ENCODE measurements around the gene SIGMAR1. TPM values are rescaled to one million over a fixed set of nuclear protein-coding genes. Genes with fewer than 3 reads are reported as not detected.

SIGMAR1 gene
- total and polyA plus RNA-seq, 2 of the 4 experiments (the other 2 are of a cell fraction): 44.6 to 88.9 TPM

DNA sequence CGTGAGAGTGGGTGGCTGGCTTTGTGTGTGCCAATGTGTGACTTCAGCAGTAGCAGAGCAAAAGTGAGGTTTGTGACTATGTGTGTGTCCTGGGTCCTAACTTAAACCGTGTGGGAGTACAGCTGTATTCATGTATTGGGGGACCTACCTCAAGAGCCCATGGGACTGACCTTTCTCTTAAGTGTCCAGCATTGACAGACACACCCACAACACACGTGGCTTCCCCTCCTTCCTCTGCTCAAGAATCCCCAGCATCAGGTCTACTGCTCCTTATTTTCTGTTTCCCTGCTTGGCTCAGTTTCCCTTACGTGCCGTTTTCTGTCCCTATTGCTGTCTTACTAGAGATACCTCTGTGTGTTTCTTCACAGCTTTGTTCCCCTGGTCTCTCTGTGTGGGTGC is 15.0 kb upstream of the SIGMAR1 start:
- intact Hi-C loops (cut with micrococcal nuclease): no loop called here
- H3K9me1 ChIP-seq (ENCODE audit: insufficient read depth, low read length): peaks cover 30% of the 10 kb centered on the region
- CTCF ChIA-PET: interaction anchor here (1.0 to 1.9 kb wide), 2 partner anchors 12 to 50 kb away, joined by 3 to 6 read pairs; no protein-coding TSS in a partner anchor
- peak overlapping the region; percentile 88 for H2AFZ ChIP-seq (replicated peaks; ENCODE audit: low read length, poor library complexity)
- WGBS, 2 experiments (ENCODE audit: extremely low coverage in 2 of 2, insufficient read length in 1 of 2): 38% methylated on average over 2 of the region's 5 CpGs; no CpG with 5 or more reads in 1 of the 2 experiments
- H3K4me1 ChIP-seq (ENCODE audit: control insufficient read depth, insufficient read depth, low read length): peaks cover 38% of the 10 kb centered on the region
- peak overlapping the region; percentile 75 for H3K4me3 ChIP-seq (ENCODE audit: insufficient read depth, low read depth, low read length)
- BruUV-seq (replicated peaks): no TSS peak
- peak overlapping the region; percentile 71 for H3K9ac ChIP-seq (ENCODE audit: low read depth, low read length)
- H3K36me3 ChIP-seq (ENCODE audit: control insufficient read depth, insufficient read depth, low read length): peaks cover 16% of the 10 kb centered on the region
- no peak overlapping the region for H2BK5ac ChIP-seq (ENCODE audit: low read depth, low read length, poor library complexity, severe bottlenecking)
- dilution Hi-C loops (cut with HindIII; ENCODE audit: low sequenced_read_pairs, unreplicated experiment): no loop called here
- peak overlapping the region; percentile 90; the same call in 1 of the 2 replicates for H4K5ac ChIP-seq (ENCODE audit: low read depth, low read length)
- peak overlapping the region; percentile 97 for H2AK5ac ChIP-seq (ENCODE audit: low read depth, low read length)
- peak overlapping the region; percentile 53; the same call in 1 of the 2 replicates for H4K91ac ChIP-seq (ENCODE audit: insufficient read depth, low read depth, low read length)
- TF ChIP-seq NFE2L2 (IDR thresholded peaks at IDR 0.05; ENCODE audit: low read depth, low read length) (no peak), POLR2A (IDR thresholded peaks at IDR 0.05; ENCODE audit: low read depth, low read length) (no peak), SMC3 (IDR thresholded peaks at IDR 0.05; ENCODE audit: low read depth, low read length) (no peak), MXI1 (IDR thresholded peaks at IDR 0.05; ENCODE audit: borderline replicate concordance, low read depth, low read length) (peak; percentile 86)
- H4K8ac ChIP-seq (ENCODE audit: low read depth in 2 of 2, low read length in 2 of 2): peak overlapping the region; percentile 6 to 77
- H3K18ac ChIP-seq (ENCODE audit: low read depth, low read length): no peak overlapping the region
- H3K4me2 ChIP-seq (ENCODE audit: low read depth, low read length): peak overlapping the region; percentile 96
- ATAC-seq (ENCODE audit: low read depth) (peak; percentile 3), DNase-seq (no peak)
- peak overlapping the region; percentile 73; the same call in 1 of the 2 replicates for H2BK120ac ChIP-seq (ENCODE audit: low read depth, low read length)
- H2BK15ac ChIP-seq (ENCODE audit: low read depth, low read length): peak overlapping the region; percentile 12; the same call in 1 of the 3 replicates
- POLR2A ChIA-PET (ENCODE audit: unreplicated experiment): no interaction called here
- H2AK9ac ChIP-seq (replicated peaks; ENCODE audit: low read depth, low read length, poor library complexity): peak overlapping the region; percentile 56
- in situ Hi-C loops (cut with MboI; ENCODE audit: low sequenced_read_pairs): no loop called here
- peak overlapping the region; percentile 89 for H3K23ac ChIP-seq (ENCODE audit: low read depth, low read length)
- H3K56ac ChIP-seq (ENCODE audit: extremely low read depth, insufficient read depth, low read length): peak overlapping the region; percentile 2; the same call in 1 of the 2 replicates
- peaks cover 11 to 42% of the 10 kb centered on the region in 2 experiments for H3K79me1 ChIP-seq (ENCODE audit: low read depth in 1 of 2, low read length in 2 of 2)
- peak overlapping the region; percentile 87 for H3K14ac ChIP-seq (replicated peaks; ENCODE audit: low read depth, low read length)
- H3K9me3 ChIP-seq (ENCODE audit: control insufficient read depth, insufficient read depth, low read length): no peaks in the 10 kb centered on the region
- no peak overlapping the region; the same call in 1 of the 2 replicates for H3K27ac ChIP-seq (ENCODE audit: insufficient read depth, low read length)
- H3K4ac ChIP-seq (ENCODE audit: low read depth, low read length): peak overlapping the region; percentile 79
- H3K27me3 ChIP-seq (ENCODE audit: control insufficient read depth, insufficient read depth, low read length): no peaks in the 10 kb centered on the region
- no peak overlapping the region; the same call in 1 of the 2 replicates for H2BK20ac ChIP-seq (ENCODE audit: low read depth, low read length)
- H4K20me1 ChIP-seq (ENCODE audit: insufficient read depth, low read length): no peaks in the 10 kb centered on the region

Data from IMR-90 (cell line).